ENCODE results near the gene VEPH1.

- TF ChIP-seq CTCF (IDR thresholded peaks at IDR 0.05) (no peak), POLR2A (IDR thresholded peaks at IDR 0.05) (no peak)
Measured at GRCh38 chr3:157294953-157295352, 208.3 kb downstream of the VEPH1 start.
